Measurements from ENCODE around the gene GABARAPL1. TPM values are rescaled to one million over a fixed set of nuclear protein-coding genes. Genes with fewer than 3 reads are reported as not detected.
A peak's percentile ranks its signal among the peaks of the same experiment; 100 is the strongest.
"Not testable (repeated sequence)": the region's sequence is repeated elsewhere in the genome, so short reads cannot be mapped to it uniquely, and the experiment has no call there.

Gene GABARAPL1
- total RNA-seq, 1 donor from 2014 or later = 4.0 TPM

- Mint-ChIP-seq H3K9me3 (no peaks in the 10 kb centered on the region), H3K27me3 (ENCODE audit: low read depth) (peaks cover 26% of the 10 kb centered on the region), H3K36me3 (ENCODE audit: low read depth) (no peaks in the 10 kb centered on the region), H3K4me1 (ENCODE audit: low read depth) (peaks cover 30% of the 10 kb centered on the region), H3K4me3 (ENCODE audit: low read depth) (no peak overlapping the region), H3K27ac (no peak overlapping the region)
- intact Hi-C loops (cut with micrococcal nuclease) = loop anchor here (5.0 to 10.0 kb wide), 5 partner anchors 57 to 469 kb away; no protein-coding TSS in a partner anchor
- no peak for DNase-seq (ENCODE audit: low spot score)
These were observed 1.4 kb upstream of the GABARAPL1 start for GRCh38 chr12:10211101-10211939.

- Mint-ChIP-seq H3K9me3 (no peaks in the 10 kb centered on the region), H3K4me1 (ENCODE audit: low read depth) (peaks cover 30% of the 10 kb centered on the region), H3K36me3 (ENCODE audit: low read depth) (no peaks in the 10 kb centered on the region), H3K27ac (peak overlapping the region; percentile 93), H3K27me3 (ENCODE audit: low read depth) (peaks cover 21% of the 10 kb centered on the region), H3K4me3 (ENCODE audit: low read depth) (peak overlapping the region; percentile 91)
- DNase-seq (ENCODE audit: low spot score) = peak; percentile 81
- intact Hi-C loops (cut with micrococcal nuclease) = loop anchor here (1.0 to 10.0 kb wide), 8 partner anchors 57 to 511 kb away; partner anchors contain the start of genes CLEC2B and YBX3
These were observed 538 bp upstream of the GABARAPL1 start for GRCh38 chr12:10211940-10212738.

- Mint-ChIP-seq H3K27ac (peak overlapping the region; percentile 92), H3K4me1 (ENCODE audit: low read depth) (peaks cover 35% of the 10 kb centered on the region), H3K27me3 (ENCODE audit: low read depth) (peaks cover 15% of the 10 kb centered on the region), H3K4me3 (ENCODE audit: low read depth) (peak overlapping the region; percentile 91), H3K36me3 (ENCODE audit: low read depth) (no peaks in the 10 kb centered on the region), H3K9me3 (no peaks in the 10 kb centered on the region)
- intact Hi-C loops (cut with micrococcal nuclease) = loop anchor here (1.0 to 10.0 kb wide), 8 partner anchors 59 to 509 kb away; partner anchors contain the start of genes CLEC2B and YBX3
- peak; percentile 54 for DNase-seq (ENCODE audit: low spot score)
These were observed 775 bp downstream of the GABARAPL1 start for GRCh38 chr12:10213168-10214135.

GRCh38 chr12:10214136-10214894, 1.6 kb downstream of the GABARAPL1 start:
- Mint-ChIP-seq H3K27me3 (ENCODE audit: low read depth) (peaks cover 10% of the 10 kb centered on the region), H3K27ac (peak overlapping the region; percentile 92), H3K4me1 (ENCODE audit: low read depth) (peaks cover 35% of the 10 kb centered on the region), H3K36me3 (ENCODE audit: low read depth) (no peaks in the 10 kb centered on the region), H3K4me3 (ENCODE audit: low read depth) (peak overlapping the region; percentile 91), H3K9me3 (no peaks in the 10 kb centered on the region)
- intact Hi-C loops (cut with micrococcal nuclease) = loop anchor here (5.0 to 10.0 kb wide), 5 partner anchors 60 to 472 kb away; no protein-coding TSS in a partner anchor
- DNase-seq (ENCODE audit: low spot score) = no peak

GRCh38 chr12:10214895-10215267, 2.2 kb downstream of the GABARAPL1 start:
- H3K27me3 Mint-ChIP-seq (ENCODE audit: low read depth) = peaks cover 10% of the 10 kb centered on the region
- peaks cover 35% of the 10 kb centered on the region for H3K4me1 Mint-ChIP-seq (ENCODE audit: low read depth)
- DNase-seq (ENCODE audit: low spot score) = no peak
- H3K4me3 Mint-ChIP-seq (ENCODE audit: low read depth) = no peak overlapping the region
- H3K9me3 Mint-ChIP-seq = no peaks in the 10 kb centered on the region
- intact Hi-C loops (cut with micrococcal nuclease) = loop anchor here (5.0 to 10.0 kb wide), 5 partner anchors 60 to 473 kb away; no protein-coding TSS in a partner anchor
- no peak overlapping the region for H3K27ac Mint-ChIP-seq
- H3K36me3 Mint-ChIP-seq (ENCODE audit: low read depth) = no peaks in the 10 kb centered on the region

- Mint-ChIP-seq H3K4me1 (ENCODE audit: low read depth) (peaks cover 35% of the 10 kb centered on the region), H3K9me3 (no peaks in the 10 kb centered on the region), H3K27ac (no peak overlapping the region), H3K4me3 (ENCODE audit: low read depth) (no peak overlapping the region), H3K27me3 (ENCODE audit: low read depth) (peaks cover 10% of the 10 kb centered on the region), H3K36me3 (ENCODE audit: low read depth) (no peaks in the 10 kb centered on the region)
- no peak for DNase-seq (ENCODE audit: low spot score)
- intact Hi-C loops (cut with micrococcal nuclease) = loop anchor here (10.0 kb wide), 3 partner anchors 61 to 261 kb away; no protein-coding TSS in a partner anchor
These were observed 2.8 kb downstream of the GABARAPL1 start for GRCh38 chr12:10215436-10215835.

- not testable (repeated sequence) for H3K36me3 Mint-ChIP-seq (ENCODE audit: low read depth); H3K9me3 Mint-ChIP-seq; H3K4me3 Mint-ChIP-seq (ENCODE audit: low read depth); H3K27me3 Mint-ChIP-seq (ENCODE audit: low read depth); H3K27ac Mint-ChIP-seq; DNase-seq (ENCODE audit: low spot score)
- H3K4me1 Mint-ChIP-seq (ENCODE audit: low read depth) = peaks cover 35% of the 10 kb centered on the region
- intact Hi-C loops (cut with micrococcal nuclease) = loop anchor here (10.0 kb wide), 3 partner anchors 61 to 261 kb away; no protein-coding TSS in a partner anchor
These were observed 3.3 kb downstream of the GABARAPL1 start for GRCh38 chr12:10215946-10216345.

GRCh38 chr12:10218021-10218420, 5.3 kb downstream of the GABARAPL1 start:
- peaks cover 10% of the 10 kb centered on the region for H3K27me3 Mint-ChIP-seq (ENCODE audit: low read depth)
- intact Hi-C loops (cut with micrococcal nuclease) = loop anchor here (10.0 kb wide), 3 partner anchors 63 to 263 kb away; no protein-coding TSS in a partner anchor
- H3K9me3 Mint-ChIP-seq = no peaks in the 10 kb centered on the region
- H3K27ac Mint-ChIP-seq = no peak overlapping the region
- peaks cover 17% of the 10 kb centered on the region for H3K36me3 Mint-ChIP-seq (ENCODE audit: low read depth)
- H3K4me3 Mint-ChIP-seq (ENCODE audit: low read depth) = no peak overlapping the region
- no peak for DNase-seq (ENCODE audit: low spot score)
- H3K4me1 Mint-ChIP-seq (ENCODE audit: low read depth) = peaks cover 28% of the 10 kb centered on the region

GRCh38 chr12:10220398-10221077, 7.9 kb downstream of the GABARAPL1 start:
- Mint-ChIP-seq H3K36me3 (ENCODE audit: low read depth) (peaks cover 24% of the 10 kb centered on the region), H3K27me3 (ENCODE audit: low read depth) (peaks cover under 1% of the 10 kb centered on the region), H3K4me1 (ENCODE audit: low read depth) (peaks cover 8% of the 10 kb centered on the region), H3K4me3 (ENCODE audit: low read depth) (no peak overlapping the region), H3K9me3 (no peaks in the 10 kb centered on the region), H3K27ac (no peak overlapping the region)
- intact Hi-C loops (cut with micrococcal nuclease) = no loop called here
- no peak for DNase-seq (ENCODE audit: low spot score)

GRCh38 chr12:10221846-10222245, 9.2 kb downstream of the GABARAPL1 start:
- Mint-ChIP-seq H3K36me3 (ENCODE audit: low read depth) (peaks cover 24% of the 10 kb centered on the region), H3K9me3 (no peaks in the 10 kb centered on the region), H3K27me3 (ENCODE audit: low read depth) (no peaks in the 10 kb centered on the region), H3K27ac (no peak overlapping the region), H3K4me1 (ENCODE audit: low read depth) (peaks cover 6% of the 10 kb centered on the region), H3K4me3 (ENCODE audit: low read depth) (no peak overlapping the region)
- no peak for DNase-seq (ENCODE audit: low spot score)
- intact Hi-C loops (cut with micrococcal nuclease) = no loop called here

- DNase-seq (ENCODE audit: low spot score) = no peak
- Mint-ChIP-seq H3K27me3 (ENCODE audit: low read depth) (no peaks in the 10 kb centered on the region), H3K27ac (no peak overlapping the region), H3K36me3 (ENCODE audit: low read depth) (peaks cover 24% of the 10 kb centered on the region), H3K4me3 (ENCODE audit: low read depth) (no peak overlapping the region), H3K4me1 (ENCODE audit: low read depth) (peaks cover 6% of the 10 kb centered on the region), H3K9me3 (no peaks in the 10 kb centered on the region)
- intact Hi-C loops (cut with micrococcal nuclease) = no loop called here
These were observed 10.5 kb downstream of the GABARAPL1 start for GRCh38 chr12:10223208-10223607.

Data from activated T-helper 2 cell treated with anti-CD3 and anti-CD28 coated beads, Interferon-gamma antibody, Interleukin-2, Interleukin-4, amounts not matched to agents 10 μg/mL and 5 μg/mL and 100 μg/mL, durations not matched to agents 14 hours and 24 hours and 36 hours (primary cell).